Stimulated activated CD4-positive, alpha-beta T cell treated with anti-CD3 and anti-CD28 coated beads, Interleukin-4, amount 100 ng/mL, for 24 hours (primary cell): ENCODE results near the gene LDLRAP1.

Source experiments
- DNase-seq: peaks from one replicate; pipeline ENCODE4 v3.0.0-alpha.2; 2020

Gene LDLRAP1

DNA sequence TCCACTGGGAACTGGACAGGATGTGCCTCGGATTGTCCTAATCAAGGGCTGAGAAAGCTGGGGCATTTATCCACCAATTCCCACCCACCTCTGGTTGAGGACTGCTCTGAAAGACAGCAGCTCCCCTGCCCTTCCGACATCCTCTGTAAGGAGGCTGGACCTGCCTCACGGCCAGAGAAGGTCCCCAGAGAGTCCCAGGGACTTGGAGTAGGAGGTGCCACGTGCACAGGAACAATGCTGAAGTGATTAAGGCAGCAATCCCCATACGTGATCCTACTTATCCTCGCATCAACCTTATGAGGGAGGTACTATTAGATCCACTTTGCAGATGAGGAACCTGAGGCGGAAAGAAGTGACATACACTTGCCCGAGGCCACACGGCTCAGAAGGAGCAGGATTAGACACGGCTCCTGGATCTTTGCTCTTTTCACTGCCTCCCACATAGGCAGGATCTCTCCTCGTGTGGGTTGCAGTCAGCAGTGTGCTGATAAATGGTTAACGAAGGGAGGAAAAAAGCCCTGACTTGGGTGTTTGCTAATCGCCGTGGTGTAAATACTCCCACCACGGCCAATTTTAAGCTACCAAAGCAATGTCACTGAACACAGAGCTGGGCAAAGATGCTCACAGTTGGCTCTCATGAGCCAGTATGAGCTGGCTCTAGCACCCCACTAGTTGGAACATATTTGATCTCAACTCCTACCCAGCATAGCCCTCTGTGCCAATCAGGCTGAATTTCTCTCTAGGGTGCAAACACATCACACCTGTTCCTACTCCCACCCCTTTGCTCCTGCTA, 18.6 kb upstream of the LDLRAP1 start:
- DNase-seq = no peak

DNA sequence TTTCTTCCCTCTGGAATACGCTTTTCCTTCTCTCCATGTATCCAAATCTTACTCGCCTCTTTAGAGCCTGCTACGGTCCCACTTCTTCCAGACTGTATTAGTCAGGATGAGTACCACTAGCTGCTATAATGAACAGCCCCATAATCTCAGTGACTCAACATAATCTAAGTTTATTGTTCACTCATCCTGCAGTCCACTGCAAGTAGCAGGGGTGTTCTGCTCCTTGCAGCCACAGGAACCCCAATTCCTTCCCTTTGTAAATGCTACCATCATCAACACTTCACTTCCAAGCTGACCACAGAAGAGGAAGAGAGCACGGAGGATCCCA, 18.1 kb upstream of the LDLRAP1 start:
- DNase-seq = no peak

GRCh38 chr1:25526753-25527152, 16.7 kb upstream of the LDLRAP1 start:
- no peak for DNase-seq

- no peak for DNase-seq
Observed at GRCh38 chr1:25527226-25527846, 16.1 kb upstream of the LDLRAP1 start.

GRCh38 chr1:25527946-25528595, 15.3 kb upstream of the LDLRAP1 start:
- DNase-seq = no peak

DNA sequence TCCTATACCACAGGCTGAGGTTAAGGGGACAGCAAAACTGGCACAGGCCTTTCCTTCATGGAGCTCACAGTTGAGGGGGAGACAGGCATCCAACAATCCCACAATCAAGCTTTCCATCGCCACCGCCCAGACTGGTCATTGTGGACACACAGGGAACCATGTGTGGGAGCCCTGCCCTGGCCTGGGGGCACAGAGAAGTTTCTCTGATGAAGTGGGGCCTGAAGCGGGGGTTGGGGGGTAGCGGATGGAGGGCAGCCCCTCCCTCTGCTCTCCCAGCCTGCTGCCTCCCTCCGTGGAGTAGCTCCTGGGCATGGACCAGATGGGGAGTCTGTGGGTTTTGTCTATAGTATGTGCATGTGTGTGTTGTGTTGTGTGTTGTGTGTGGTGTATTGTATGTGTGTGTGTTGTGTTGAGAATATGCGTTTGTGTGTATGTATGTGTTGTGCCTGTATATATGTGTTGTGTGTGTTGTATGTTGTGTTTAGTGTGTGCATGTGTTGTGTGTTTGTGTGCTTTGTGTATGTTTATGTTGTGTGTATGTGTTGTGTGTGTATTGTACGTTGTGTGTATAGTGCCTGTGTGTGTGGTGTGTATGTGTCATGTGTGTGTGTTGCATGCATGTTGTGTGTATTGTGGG, 14.4 kb upstream of the LDLRAP1 start:
- no peak for DNase-seq

DNA sequence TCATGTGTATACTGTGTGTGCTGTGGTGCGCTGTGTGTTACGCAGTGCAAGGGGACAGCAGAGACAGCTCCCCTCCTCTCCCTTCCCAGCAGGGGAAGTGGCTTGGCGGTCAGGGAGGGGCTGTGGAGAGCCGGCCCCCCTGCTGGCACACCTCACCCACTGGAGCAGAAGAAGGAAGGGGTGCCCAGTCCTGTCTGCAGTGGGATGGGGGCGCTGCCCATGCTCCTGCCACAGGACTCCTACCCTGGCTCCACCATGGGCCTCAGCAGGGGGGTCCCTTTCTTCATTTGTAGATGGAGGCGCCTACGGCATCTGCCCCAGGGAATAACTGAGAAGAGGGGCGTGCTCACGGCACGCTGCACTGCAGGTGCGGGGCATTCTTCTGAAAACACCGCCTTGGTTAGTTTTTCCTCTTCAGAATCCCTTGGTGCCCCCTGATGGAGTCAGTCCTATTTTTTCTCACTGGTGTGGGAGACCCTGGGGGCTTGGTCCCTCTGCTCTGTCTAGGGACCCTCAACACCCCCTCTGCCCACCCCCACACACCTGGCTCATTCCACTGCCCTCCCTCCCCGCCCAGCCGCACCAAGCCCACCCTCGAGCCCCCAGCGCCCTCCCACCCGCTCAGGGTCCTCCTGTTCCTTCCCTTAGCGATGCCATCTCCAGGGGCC, 13.8 kb upstream of the LDLRAP1 start:
- no peak for DNase-seq

GRCh38 chr1:25530186-25531081, 13.0 kb upstream of the LDLRAP1 start:
- DNase-seq = no peak

DNA sequence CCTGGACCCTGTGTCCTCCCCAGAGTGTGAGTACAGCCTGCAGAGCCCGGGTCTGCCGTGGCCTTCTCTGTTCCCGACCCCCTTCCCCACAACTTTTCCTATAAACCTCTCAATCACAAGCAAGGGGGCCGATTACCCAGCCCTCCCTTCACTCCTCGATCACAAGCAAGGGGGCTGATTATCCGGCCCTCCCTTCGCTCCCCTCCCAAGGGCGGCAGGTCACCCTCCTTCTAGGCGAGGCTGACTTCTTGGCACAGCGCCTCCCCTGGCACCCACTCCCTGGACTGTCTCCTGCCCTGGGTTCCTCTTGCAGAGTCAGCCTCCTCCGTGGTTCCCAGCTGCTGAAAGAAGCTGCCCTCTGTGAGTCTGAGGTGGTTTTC, 12.3 kb upstream of the LDLRAP1 start:
- DNase-seq = no peak

- no peak for DNase-seq
Observed at GRCh38 chr1:25532970-25533369, 10.4 kb upstream of the LDLRAP1 start.

GRCh38 chr1:25533775-25534409, 9.5 kb upstream of the LDLRAP1 start:
- DNase-seq = no peak

DNA sequence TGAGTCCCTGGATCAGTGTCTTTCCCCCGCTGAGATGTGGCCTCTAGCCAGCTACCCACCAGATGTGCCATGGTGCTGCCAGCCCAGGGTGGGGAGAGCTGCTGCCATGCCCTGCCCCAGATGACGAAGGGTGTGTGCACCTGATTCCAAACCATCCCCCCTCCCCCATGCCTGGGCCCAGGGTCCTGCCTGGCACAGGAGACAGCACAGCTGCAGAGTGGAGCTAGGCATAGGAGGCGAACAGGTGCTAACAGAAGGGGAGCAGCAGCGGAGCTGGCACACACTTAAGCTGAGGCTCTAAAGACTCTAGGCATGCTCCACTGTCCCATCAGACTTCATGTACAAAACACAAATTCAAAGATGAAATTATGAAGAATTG, 9.0 kb upstream of the LDLRAP1 start:
- no peak for DNase-seq

DNA sequence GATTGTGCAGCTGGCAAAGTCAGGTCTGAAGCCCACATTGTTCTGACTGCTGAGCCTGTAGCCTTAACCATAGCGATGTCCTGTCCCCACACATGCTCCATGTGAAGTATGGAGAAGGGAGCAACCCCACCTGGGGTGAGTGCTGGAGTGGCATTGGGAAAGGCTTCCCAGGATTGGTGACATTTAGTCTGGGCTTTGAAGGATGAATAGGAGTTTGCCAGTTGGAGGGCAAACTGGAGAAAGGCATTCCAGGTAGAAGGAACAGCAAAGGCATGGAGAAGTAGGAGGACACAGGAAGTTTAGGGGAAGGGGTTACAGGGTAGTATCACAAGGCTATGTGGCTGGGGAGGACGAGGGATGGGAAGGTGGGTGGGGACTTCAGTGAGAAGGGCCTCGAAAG, 7.3 kb upstream of the LDLRAP1 start:
- no peak for DNase-seq

- no peak for DNase-seq
Observed at GRCh38 chr1:25537153-25537831, 6.1 kb upstream of the LDLRAP1 start.

DNA sequence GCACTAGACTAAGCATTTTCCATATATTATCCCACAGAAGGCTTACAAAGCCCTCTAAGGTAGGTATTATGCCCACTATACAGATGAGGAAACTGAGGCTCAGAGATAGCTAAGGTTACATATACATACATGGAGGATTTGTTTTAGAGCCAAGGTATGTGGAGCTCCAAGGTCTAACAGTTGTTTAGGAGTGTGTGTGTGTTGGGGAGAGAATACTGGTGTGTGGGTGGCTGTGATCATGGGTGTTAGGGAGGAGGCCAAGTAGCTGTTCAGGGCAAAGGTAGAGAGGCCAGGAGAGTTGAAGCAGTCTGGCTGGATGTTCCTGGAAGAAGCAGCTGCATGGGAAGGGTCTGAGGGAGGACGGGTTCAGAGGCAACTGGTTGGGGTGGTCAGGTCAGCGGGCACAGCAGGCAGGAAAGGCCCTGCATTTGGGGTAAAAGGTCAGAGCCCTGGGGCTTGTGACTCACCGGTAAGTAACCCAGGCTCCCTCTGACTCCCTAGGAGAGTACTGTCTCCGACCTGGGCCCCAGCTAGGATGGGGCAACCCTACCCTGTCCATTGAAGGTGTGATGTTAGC, 5.1 kb upstream of the LDLRAP1 start:
- DNase-seq = no peak

GRCh38 chr1:25540750-25541342, 2.6 kb upstream of the LDLRAP1 start:
- no peak for DNase-seq

GRCh38 chr1:25541425-25541824, 2.0 kb upstream of the LDLRAP1 start:
- no peak for DNase-seq

DNA sequence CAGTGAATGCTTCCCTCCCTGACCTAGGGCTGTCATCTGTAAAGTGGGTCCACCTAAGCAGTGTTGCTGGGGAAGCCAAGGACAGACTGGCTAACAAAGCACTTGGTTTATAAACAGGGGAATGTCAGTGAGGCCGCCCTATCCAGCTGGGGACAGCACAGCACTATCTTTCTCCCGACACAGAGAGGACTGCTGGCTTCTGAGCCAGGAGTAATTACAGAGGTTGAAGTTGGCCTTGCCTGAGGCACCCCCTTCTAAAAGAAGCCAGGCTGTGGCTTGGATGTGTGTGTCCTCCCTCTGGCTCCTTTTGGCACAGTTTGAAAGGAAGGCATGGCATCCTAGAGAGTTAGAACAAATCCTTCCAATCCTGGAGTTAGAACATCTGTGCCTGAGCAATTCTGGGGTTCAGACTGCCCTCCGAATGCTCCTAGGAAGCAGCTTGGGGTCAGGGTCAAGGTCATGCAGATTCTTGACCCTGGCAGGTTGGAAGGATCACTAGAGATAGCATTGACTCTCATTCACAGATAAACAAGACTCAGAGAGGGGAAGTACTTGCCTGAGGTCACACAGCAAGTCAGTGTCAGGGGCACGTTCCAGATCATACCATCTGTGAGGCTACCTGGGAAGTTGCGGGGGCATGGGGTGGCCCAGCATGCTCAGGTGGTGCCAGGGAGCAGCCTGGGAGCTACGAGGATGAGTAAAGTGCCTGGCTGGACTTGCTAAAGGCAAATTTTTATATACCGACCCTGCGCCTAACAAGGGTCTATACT, 1.3 kb upstream of the LDLRAP1 start:
- no peak for DNase-seq

GRCh38 chr1:25543005-25543424, 391 bp upstream of the LDLRAP1 start:
- DNase-seq = no peak
